ENCODE measurements around the gene EMC9. TPM values are rescaled to one million over a fixed set of nuclear protein-coding genes. Genes with fewer than 3 reads are reported as not detected.

EMC9 gene
- total RNA-seq, 4 donors from 2014 or later = 8.8 to 14.4 (median 12.2) TPM

GRCh38 chr14:24185026-24185425 lies 43.6 kb upstream of the EMC9 start:
- no peaks in the 10 kb centered on the region for H3K9me3 ChIP-seq
- H3K4me1 ChIP-seq = peaks cover 22 to 36% (median 34%) of the 10 kb centered on the region in 4 donors
- DNase-seq (ENCODE audit: extremely low spot score) = no peak
- no peak overlapping the region for H3K4me3 ChIP-seq
- TF ChIP-seq CTCF (IDR thresholded peaks at IDR 0.05) (no peak), EP300 (IDR thresholded peaks at IDR 0.05) (no peak), POLR2A (IDR thresholded peaks at IDR 0.05; ENCODE audit: low read depth) (no peak), POLR2AphosphoS5 (IDR thresholded peaks at IDR 0.05) (no peak)
- H3K27me3 ChIP-seq = no peaks in the 10 kb centered on the region
- H3K27ac ChIP-seq (replicated peaks in 1 of 4) = no peak overlapping the region
- WGBS = 98% methylated on average over 7 of the region's 7 CpGs
- peaks cover 45 to 78% (median 72%) of the 10 kb centered on the region in 4 donors for H3K36me3 ChIP-seq
- intact Hi-C loops (cut with DNase I) = no loop called here

GRCh38 chr14:24184104-24184970 lies 42.9 kb upstream of the EMC9 start:
- DNase-seq (ENCODE audit: extremely low spot score) = no peak
- TF ChIP-seq EP300 (IDR thresholded peaks at IDR 0.05) = no peak
- intact Hi-C loops (cut with DNase I) = no loop called here
- no peaks in the 10 kb centered on the region for H3K27me3 ChIP-seq
- WGBS = 96% methylated on average over 11 of the region's 19 CpGs
- H3K36me3 ChIP-seq = peaks cover 49 to 78% (median 75%) of the 10 kb centered on the region in 4 donors
- H3K4me3 ChIP-seq = no peak overlapping the region
- H3K9me3 ChIP-seq = no peaks in the 10 kb centered on the region
- peaks cover 27 to 38% (median 36%) of the 10 kb centered on the region in 4 donors for H3K4me1 ChIP-seq
- no peak overlapping the region for H3K27ac ChIP-seq (replicated peaks in 1 of 4)

- Histone ChIP-seq H3K36me3 (peaks cover 61 to 91% (median 88%) of the 10 kb centered on the region in 4 donors), H3K27me3 (no peaks in the 10 kb centered on the region), H3K27ac (replicated peaks in 1 of 4) (no peak overlapping the region), H3K4me1 (peaks cover 20 to 29% (median 28%) of the 10 kb centered on the region in 4 donors), H3K9me3 (no peaks in the 10 kb centered on the region), H3K4me3 (no peak overlapping the region)
- WGBS = 91% methylated on average over 9 of the region's 15 CpGs
- intact Hi-C loops (cut with DNase I) = no loop called here
- no peak for DNase-seq (ENCODE audit: extremely low spot score)
- TF ChIP-seq POLR2AphosphoS5 (IDR thresholded peaks at IDR 0.05) (no peak), CTCF (IDR thresholded peaks at IDR 0.05) (no peak), EP300 (IDR thresholded peaks at IDR 0.05) (no peak), POLR2A (IDR thresholded peaks at IDR 0.05; ENCODE audit: low read depth) (no peak)
Observed at GRCh38 chr14:24183014-24183481, 41.7 kb upstream of the EMC9 start.

- H3K27me3 ChIP-seq = no peaks in the 10 kb centered on the region
- DNase-seq (ENCODE audit: extremely low spot score) = no peak
- H3K4me1 ChIP-seq = peaks cover 13 to 21% (median 21%) of the 10 kb centered on the region in 4 donors
- TF ChIP-seq POLR2A (IDR thresholded peaks at IDR 0.05; ENCODE audit: low read depth) = no peak
- no peak for TF ChIP-seq EP300 (IDR thresholded peaks at IDR 0.05)
- no peak for TF ChIP-seq CTCF (IDR thresholded peaks at IDR 0.05)
- no peak for TF ChIP-seq POLR2AphosphoS5 (IDR thresholded peaks at IDR 0.05)
- no peak overlapping the region for H3K4me3 ChIP-seq
- H3K36me3 ChIP-seq = peaks cover 67 to 98% (median 95%) of the 10 kb centered on the region in 4 donors
- H3K27ac ChIP-seq (replicated peaks in 1 of 4) = no peak overlapping the region
- WGBS = 86% methylated on average over 14 of the region's 14 CpGs
- intact Hi-C loops (cut with DNase I) = no loop called here
- no peaks in the 10 kb centered on the region for H3K9me3 ChIP-seq
Observed at GRCh38 chr14:24182110-24182882, 40.9 kb upstream of the EMC9 start.
